Measurements from ENCODE around the gene EEFSEC.

- TF ChIP-seq EZH2 (IDR thresholded peaks at IDR 0.05; ENCODE audit: insufficient read depth, poor library complexity, severe bottlenecking) (no peak), EZH2phosphoT487 (IDR thresholded peaks at IDR 0.05; ENCODE audit: insufficient read depth, low read depth) (no peak)
These were observed 88.5 kb downstream of the EEFSEC start for GRCh38 chr3:128241741-128242140.

Measured in GM23248 (cell line).